Left forelimb (tissue), 1 donor: Measurements from ENCODE around the gene MICALL1.

ENCODE experiments used
- DNase-seq: peaks from one replicate; pipeline ENCODE4 v3.0.0-alpha.2; 2018; ENCODE audit warnings: low spot score

MICALL1 gene, protein sequence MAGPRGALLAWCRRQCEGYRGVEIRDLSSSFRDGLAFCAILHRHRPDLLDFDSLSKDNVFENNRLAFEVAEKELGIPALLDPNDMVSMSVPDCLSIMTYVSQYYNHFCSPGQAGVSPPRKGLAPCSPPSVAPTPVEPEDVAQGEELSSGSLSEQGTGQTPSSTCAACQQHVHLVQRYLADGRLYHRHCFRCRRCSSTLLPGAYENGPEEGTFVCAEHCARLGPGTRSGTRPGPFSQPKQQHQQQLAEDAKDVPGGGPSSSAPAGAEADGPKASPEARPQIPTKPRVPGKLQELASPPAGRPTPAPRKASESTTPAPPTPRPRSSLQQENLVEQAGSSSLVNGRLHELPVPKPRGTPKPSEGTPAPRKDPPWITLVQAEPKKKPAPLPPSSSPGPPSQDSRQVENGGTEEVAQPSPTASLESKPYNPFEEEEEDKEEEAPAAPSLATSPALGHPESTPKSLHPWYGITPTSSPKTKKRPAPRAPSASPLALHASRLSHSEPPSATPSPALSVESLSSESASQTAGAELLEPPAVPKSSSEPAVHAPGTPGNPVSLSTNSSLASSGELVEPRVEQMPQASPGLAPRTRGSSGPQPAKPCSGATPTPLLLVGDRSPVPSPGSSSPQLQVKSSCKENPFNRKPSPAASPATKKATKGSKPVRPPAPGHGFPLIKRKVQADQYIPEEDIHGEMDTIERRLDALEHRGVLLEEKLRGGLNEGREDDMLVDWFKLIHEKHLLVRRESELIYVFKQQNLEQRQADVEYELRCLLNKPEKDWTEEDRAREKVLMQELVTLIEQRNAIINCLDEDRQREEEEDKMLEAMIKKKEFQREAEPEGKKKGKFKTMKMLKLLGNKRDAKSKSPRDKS

DNA sequence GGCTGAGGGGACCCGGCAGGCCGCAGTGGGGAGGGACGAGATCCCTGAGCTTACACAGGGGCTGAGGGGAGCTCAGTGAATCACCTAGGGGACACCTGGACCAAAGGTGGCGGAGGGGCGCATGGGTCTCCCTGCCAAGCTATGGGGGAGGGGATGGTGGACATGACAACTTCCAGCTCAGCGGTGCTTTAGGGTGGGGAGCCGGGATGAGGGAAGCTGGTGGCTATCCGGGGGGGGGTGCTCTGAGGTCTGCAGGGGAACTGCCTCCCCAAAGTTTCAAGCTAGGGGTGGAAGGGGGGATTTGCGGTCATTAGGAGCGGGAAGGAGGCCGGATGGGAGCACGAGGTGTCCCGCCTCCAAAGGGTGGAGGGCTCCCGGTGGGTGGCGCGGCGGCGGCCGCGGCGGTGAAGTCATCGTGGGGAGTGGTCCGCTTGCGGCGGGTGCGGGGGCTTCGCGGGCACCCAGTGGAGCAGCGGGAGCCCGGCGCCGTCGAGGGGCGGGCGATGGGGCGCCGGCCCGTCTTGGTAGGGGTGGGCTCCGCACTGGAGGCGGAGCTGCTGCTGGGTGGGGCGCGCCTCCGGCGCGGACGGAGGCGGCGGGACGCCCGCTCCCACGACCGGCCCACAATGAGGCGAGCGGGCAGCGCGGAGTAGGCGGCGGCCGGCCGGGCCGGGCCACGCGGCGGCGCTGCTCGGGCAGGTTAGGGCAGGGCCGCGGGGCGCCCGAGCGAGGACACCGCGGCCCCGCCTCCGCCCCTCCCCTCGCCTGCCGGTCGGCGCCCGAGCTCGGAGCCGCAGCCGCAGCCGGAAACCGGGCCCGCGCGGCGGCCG, at the start of gene MICALL1:
MICALL1 (plus strand) TSS at position 764 of the 830 bp plus-strand sequence. CDS start 126 bp downstream, outside the sequence.
- peak; percentile 83 for DNase-seq

DNA sequence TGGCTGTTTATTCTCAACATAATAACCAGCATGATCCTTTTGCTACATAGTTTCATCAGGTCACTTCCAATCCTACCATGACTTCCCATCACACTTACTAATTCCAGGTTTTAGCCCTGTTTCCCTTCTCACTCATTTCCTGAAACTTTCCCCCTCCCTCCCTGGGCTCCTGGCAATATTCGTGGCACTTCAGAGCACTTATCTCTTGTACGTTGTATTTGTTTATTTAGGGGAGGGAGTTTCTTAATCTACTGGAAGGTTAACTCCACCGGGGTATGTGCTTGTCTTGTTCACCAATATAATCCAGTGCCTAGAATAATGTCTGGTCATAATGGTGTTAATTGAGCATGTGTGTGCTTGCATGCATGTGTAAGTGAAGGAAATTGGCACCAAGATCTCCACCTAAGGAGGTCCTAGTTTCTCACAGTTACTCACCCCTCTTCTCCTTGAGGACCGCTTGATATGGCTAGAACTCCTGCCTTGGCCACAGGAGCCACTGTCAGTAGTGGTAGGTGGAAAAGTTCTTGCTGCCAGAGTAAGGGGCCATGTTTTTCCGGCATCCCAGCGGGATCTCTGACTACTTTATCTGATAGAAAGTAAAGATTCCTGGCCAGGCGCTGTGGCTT, 45.2 kb upstream of the MICALL1 start:
- DNase-seq = no peak

DNA sequence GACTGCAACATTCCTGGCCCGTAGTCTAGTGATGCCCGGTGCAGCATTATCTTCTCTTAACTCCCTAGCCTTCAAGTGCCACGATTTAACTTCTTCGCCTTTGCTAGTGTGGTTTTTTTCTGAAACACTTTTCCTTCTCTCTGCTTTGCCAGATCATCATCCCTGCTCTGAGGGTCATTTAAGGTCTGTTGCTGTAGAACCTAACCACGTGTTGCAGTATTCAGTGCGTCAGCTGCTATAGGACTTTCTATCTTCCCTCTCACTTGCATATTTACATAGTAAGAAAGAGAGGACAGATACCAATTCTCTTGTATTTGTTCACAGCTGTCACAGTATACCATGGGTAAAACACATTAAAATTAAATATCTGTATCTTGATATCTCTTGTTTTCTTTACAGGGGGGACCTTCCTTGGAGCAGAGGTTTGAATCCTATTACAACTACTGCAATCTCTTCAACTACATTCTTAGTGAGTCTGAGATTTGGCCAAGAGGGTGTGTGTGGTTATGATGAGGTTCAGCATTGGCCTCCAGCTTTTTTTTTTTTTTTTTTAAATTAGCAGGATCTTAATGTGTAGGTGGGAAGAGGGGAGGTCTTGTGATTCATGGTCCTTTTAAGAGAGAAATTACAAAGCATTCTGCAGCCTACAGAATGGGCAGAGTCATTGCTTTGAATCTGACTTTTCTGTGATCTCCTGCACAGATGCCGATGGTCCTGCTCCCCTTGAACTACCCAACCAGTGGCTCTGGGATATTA, 43.3 kb upstream of the MICALL1 start:
- no peak for DNase-seq

DNA sequence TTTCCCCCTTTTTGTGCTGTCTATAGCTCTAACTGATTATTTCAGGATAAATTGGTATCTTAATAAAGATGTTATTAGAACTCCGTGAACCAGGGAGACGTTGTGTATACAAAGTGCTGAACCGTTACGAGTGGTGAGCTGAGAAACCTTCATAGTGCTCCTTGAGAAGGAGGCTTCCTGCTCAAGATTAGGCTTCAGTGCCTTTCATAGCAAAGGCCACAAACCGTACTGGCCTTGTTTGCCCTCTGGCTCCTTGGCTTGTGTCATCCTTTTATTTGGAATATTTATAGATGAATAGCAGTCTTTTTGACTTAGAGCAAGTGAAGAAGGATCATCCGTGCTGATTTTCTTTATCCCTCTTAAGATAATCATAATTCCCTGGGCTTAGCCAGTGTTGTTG, 40.6 kb upstream of the MICALL1 start:
- no peak for DNase-seq

DNA sequence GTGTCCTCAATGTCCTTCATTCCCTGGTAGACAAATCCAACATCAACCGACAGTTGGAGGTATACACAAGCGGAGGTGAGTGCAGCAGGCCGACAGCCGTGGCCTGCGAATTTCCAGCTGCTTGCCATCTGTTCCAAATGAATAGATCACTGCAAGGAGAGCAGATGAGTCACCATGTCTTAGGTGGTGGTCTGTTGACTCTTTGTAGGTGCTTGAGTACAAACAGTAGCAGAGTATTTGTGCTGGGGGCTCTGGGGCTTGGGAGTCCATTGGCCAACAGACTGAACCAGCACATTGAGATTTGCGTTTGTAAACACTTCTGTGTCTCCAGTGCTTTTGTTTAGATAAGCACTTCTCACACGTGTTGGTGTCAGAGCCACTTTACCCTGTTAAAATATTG, 35.8 kb upstream of the MICALL1 start:
- no peak for DNase-seq

DNA sequence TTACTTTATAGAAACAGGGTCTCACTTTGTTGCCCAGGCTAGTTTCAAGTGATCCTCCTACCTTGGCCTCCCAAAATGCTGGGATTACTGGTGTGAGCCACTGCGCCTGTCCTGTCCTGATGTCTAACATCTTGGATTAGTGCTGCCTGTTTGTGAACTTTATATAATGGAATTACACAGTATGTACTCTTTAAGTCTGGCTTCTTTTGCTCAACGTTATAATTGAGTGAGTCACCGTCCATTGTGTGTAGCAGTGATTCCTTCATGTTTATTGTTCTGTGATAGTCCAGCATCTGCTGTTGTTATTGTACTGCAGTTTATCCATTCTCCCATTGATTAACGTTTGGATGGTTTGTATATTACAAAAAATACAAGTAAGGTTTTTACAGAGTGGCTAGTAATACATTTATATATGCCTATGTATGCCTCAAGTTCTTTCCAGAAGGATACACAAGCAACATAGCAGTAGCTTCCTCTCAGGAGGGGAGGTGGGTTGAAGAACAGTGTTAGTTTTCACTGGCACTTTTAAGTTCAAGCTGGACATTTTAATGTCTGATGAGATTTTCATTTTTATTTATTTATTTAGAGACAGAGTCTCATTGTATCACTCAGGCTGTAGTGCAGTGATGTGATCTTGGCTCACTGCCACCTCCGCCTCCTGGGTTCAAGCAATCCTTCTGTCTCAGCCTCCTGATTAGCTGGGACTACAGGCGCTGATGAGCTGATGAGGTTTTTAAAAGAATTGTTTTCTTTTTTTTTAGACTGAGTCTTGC, 25.2 kb upstream of the MICALL1 start:
- no peak for DNase-seq

DNA sequence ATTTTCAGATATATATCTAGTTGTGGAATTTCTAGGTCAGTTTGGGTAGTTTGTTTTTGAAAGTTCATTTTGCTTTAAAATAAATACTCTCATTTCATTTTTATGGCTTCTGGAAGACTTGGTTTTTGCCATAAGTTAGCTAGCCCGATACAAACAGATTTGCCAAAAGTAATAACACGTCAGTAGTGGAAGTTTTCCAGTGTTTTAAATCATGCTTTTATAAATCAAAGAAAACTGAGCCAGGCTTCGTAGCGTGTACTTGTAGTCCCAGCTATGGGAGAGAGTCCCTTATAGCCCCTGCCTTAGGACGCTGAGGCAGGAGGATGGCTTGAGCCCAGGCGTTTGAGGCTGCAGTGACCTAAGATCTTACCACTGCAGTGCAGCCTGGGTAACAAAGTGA, 21.7 kb upstream of the MICALL1 start:
- DNase-seq = no peak

DNA sequence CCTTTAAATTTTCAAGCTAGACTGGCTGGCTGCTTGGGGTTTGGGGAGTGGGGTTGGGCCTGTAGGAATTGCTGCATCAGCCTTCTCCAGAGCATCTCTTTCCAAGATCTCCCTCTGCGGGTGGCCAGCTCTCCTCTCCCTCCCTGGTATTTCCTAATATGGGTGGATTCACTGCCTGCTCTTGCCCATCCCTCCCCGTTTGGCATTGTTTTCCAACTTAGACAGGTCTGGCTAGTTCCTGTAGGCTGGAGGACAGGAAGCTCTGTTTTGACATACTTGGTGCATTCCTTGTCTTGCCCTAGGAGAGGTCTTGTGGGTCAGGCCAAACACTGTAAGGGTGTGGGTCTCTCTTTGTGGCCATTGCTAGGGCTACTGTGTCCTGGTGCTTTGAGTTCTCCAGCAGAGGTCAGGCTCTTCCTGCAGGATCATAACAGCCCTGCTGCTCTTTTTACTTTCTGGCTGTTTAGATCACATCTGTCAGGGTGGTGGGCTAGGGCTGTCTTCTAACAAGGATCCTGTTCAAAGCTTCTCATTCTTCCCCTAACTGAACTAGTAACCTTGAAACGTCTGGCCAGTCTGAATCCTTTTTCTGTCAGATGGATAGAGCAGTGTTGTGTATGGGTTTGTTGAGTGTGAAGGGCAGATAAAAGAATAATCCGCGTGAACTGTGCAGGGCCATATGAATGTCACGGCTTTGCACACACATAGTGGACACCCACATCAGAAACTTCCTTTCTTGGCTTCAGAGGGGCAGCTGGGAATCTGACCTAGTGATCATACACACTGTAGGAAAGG, 18.3 kb upstream of the MICALL1 start:
- no peak for DNase-seq

DNA sequence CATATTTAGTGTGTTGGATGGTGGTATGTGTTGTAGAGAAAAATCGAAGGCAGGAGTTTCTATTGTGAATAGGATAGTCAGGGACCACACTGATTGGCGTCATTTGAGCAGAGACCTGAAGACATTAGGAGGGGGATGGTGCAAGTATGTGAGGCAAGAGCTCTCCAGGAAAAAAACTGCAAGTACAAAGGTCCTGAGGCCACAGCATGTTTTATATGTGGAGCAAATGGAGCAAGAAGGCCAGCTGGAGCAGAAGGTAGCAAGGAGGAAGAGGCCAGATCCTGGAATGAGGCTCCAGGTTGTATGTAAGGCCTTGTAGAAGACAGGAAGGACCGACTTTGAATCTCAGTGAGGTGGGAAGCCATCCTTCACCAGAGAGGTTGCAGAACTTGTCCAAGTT, 14.2 kb upstream of the MICALL1 start:
- DNase-seq = no peak

DNA sequence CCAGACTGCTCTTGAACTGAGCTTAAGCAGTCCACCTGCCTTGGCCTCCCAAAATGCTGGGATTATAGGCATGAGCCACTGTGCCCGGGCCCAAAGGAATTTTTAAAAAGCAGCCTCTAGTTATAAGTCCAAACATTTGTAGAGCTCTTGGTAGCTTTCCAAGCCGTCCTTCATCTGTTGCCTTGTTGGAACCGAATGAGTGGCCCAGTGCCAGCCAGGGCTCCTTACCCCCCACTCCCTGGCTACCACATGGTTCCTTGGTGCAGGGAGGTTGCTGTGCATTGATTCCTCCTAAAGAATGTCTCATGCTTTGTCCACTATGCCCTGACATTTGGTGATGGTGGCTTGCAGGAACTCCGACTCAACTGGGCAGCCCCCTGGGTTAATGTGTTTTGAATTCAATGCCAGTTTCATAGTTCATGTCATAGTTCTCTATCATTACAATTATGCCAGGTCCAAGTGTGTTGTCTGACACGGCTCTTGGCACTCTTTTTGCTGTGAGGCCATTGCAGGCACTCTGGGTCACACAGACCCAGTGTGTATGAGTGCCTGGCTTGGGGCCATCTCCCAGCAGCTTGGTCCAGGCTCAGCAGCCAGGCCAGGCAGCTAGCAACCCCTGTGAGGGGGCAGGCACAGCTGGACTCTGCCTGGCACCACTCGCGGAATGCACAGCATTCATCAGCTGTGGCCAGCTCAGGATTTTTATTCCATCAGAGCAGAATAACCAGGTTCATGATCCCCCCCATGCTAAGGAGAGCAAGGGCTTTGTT, 13.3 kb upstream of the MICALL1 start:
- DNase-seq = no peak

DNA sequence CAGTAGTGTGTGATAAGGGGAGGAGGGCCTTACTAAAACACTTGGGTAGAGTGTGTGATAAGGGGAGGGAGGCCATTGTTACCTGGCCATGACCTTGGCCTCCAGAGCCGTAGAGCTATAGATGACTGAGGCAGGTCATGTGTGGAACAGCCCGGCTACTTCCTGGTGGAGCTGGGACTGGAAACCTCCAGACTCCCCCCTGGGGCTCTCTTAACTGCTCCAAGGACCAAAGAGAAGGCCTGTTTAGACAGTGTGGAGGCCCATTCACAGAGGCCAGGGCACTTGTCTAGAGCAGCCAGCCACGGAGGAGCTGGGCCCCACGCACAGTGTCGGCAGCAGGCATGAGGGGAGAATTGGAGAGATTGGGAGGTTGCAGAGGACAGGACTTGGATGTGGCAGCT, 12.5 kb upstream of the MICALL1 start:
- no peak for DNase-seq

DNA sequence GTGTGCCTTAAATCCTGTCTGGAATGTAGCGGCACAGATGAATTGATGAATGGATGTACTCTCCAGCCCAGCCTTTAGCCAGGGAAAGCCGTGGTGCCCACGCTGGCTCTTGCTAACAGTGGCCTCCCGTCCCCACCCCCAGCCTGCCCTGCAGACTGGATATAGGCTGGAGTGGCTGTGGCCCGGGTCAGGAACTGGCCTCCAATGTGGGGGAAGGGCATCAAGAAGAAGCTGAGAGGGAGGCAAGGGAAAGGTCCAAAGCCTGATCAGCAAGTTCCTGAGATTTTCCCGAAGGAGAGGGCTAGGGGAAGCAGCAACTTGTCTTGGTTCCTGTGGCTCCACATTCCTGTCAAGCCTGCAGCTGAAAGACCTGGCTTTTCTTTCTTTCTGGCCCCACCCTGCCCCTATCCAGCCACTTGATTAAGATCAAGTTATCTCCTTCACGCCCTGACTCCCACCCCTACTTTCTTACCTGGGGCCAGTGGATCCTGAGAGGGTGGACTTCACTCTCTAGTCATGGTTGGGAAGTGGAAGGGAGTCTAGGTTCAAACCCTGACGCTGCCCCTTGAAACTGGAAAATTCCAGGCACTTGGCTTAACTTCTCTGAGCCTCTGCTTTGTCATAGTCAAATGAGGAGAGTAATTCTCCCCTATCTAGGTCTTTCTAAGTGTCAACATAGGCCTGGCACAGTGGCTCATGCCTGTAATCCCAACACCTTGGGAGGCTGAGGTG, 11.0 kb upstream of the MICALL1 start:
- no peak for DNase-seq

DNA sequence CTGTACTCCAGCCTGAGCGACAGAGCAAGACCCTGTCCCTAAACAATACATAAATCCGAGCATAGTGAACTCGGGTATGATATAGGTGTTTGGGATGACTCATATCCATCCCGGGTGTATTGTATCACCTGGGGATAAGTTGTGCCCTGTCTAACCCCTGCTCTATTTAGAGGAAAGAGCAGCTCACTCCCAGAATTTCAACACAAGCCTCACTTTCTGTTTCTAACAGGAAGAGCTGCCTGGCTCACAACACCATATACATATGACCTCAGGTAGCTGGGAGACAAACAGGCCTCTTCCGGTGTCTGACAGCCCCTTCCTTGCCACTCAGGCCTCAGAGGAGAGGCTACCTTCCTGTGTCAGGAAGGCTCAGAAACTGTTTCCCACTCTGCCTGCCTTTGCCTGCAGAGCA, 9.9 kb upstream of the MICALL1 start:
- DNase-seq = no peak

DNA sequence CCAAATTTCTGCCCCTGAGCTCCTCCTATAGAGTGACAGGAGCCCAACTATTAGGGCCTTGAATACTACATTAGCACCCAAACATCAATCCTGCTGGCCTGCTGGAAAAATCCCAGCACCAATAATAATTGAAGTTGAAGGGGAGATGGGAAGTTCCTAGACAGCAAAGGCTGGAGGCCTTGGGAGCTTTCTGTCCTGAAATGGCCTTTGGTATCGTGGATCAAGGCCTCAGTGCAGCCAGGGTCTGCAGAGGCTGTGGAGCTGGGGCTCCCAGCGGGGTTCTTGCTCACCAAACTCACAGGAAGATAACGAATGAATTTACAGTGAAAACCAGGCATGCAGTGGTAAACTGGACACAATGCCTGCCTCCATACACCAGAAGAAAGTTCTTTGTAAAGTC, 9.2 kb upstream of the MICALL1 start:
- DNase-seq = no peak

DNA sequence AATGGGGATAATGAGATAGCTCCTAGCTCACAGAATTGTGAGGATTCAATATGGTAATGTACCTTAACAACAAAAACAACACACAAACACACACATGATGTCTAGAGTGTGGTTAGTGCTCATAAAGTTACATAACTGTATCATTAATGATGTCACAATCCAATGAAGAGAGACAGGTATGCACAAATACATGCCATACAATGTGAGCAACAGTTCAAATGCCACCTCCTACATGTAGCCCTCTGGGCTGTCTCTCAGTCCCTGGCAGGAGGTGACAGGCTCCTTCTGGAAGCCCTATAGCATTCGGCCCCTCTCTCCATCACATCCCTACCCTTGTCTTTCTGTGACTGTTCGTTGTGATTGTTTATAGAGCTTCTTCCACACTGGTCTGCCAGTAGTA, 8.3 kb upstream of the MICALL1 start:
- no peak for DNase-seq

DNA sequence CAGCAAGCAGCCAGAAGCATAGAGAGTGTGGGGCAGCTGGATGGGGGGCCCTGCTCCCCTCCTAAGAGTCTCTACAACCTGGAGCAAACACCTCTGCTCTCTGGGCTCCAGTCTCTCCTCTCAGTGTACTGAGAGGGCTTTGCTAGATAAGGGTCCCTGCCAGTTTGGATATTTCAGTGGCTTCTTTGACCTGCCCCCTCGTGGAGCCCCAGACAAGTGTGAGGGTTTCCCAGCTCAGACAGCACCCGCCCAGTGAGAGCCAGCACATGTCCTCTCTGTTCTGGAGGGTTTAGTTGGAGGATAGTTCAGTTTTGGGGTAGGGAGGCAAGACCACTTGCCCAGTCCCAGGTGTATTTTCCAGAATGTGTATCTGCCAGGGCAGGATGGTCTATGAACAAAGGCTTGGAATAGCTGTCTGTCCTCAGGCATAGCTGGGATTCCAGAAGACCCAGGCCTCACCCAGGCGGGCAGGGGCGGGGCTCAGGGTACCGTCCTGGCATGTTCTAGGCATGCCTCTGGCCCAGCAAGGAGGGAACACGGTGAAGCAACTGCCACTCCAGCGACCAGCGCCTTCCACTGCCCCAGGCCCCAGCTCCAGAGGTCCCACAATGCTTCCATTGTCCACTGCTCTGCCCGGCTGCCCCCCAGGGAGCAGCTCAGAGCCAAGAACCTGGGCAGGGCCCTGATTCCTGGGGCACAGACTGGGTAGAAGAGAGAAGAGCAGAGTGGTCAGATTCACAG, 7.5 kb upstream of the MICALL1 start:
- no peak for DNase-seq
